Endodermal cell (in vitro differentiated cells): Measurements from ENCODE around the gene FBXO17. TPM values are rescaled to one million over a fixed set of nuclear protein-coding genes. Genes with fewer than 3 reads are reported as not detected.

Source experiments
- DNase-seq: peaks from one replicate; pipeline ENCODE4 v3.0.0-alpha.2; 2017
- H3K27ac ChIP-seq: 2 replicates; pipeline ENCODE4 v1.5.1; 2013; ENCODE audit warnings: mild to moderate bottlenecking, low read depth, low read length, moderate library complexity
- H3K27me3 ChIP-seq: 2 replicates; pipeline ENCODE4 v1.6.1; 2013; ENCODE audit warnings: mild to moderate bottlenecking, low read length, moderate library complexity; ENCODE audit not compliant: insufficient read depth, control insufficient read depth, poor library complexity, severe bottlenecking
- H3K36me3 ChIP-seq: 2 replicates; pipeline ENCODE4 v1.7.0; 2013; ENCODE audit warnings: mild to moderate bottlenecking, low read length, moderate library complexity; ENCODE audit not compliant: control insufficient read depth, insufficient read depth
- H3K4me1 ChIP-seq: one replicate; pipeline ENCODE4 v1.7.0; 2013; ENCODE audit warnings: low read length; ENCODE audit not compliant: control insufficient read depth, insufficient read depth
- H3K4me3 ChIP-seq: 2 replicates; pipeline ENCODE4 v1.5.1; 2013; ENCODE audit warnings: mild to moderate bottlenecking, low read length, moderate library complexity
- H3K9ac ChIP-seq: 2 replicates; pipeline ENCODE4 v1.6.1; 2013; ENCODE audit warnings: mild to moderate bottlenecking, low read length, moderate library complexity; ENCODE audit not compliant: poor library complexity, severe bottlenecking; ENCODE audit errors: extremely low read depth
- H3K9me3 ChIP-seq: 2 replicates; pipeline ENCODE4 v1.6.1; 2013; ENCODE audit warnings: mild to moderate bottlenecking, low read length, moderate library complexity; ENCODE audit not compliant: control insufficient read depth
- H3K27ac Mint-ChIP-seq: 2 replicates; pipeline ENCODE4 v1.8.0; 2020; ENCODE audit warnings: mixed read lengths
- H3K27me3 Mint-ChIP-seq: 2 replicates; pipeline ENCODE4 v1.8.0; 2021; ENCODE audit warnings: mild to moderate bottlenecking, mixed read lengths; ENCODE audit not compliant: insufficient read depth
- H3K36me3 Mint-ChIP-seq: 2 replicates; pipeline ENCODE4 v1.8.0; 2020; ENCODE audit warnings: low read depth, mixed read lengths
- H3K4me1 Mint-ChIP-seq: 2 replicates; pipeline ENCODE4 v1.8.0; 2020; ENCODE audit warnings: mixed read lengths
- H3K4me3 Mint-ChIP-seq: 2 replicates; pipeline ENCODE4 v1.8.0; 2020; ENCODE audit warnings: mild to moderate bottlenecking, moderate library complexity, mixed read lengths
- H3K9me3 Mint-ChIP-seq: 2 replicates; pipeline ENCODE4 v1.8.0; 2020; ENCODE audit warnings: mild to moderate bottlenecking, mixed read lengths
- CTCF ChIP-seq: fragments of 200-600 bp; sonication (generic); conservative IDR thresholded peaks from 2 replicates; pipeline ENCODE4 v1.5.0; 2021; ENCODE audit warnings: antibody characterized with exemption, mild to moderate bottlenecking
- WGBS, 2 experiments: methylation state at CpG; one replicate each; pipeline versions ENCODE4 v1.1.5 to v1.1.7; 2013; ENCODE audit warnings: missing lambda C conversion rate in 2 of 2, mixed read lengths in 1 of 2; ENCODE audit not compliant: insufficient coverage in 1 of 2, insufficient read length in 1 of 2; 5-methylcytosine and 5-hydroxymethylcytosine counted together
- total RNA-seq, 2 donors: library from RNA; stranded (reverse); fragmentation: NEBNext Ultra II Directional in 1 of 2; extraction: Animal tissue kit (Norgen Biotek cat#: 25700) in 1 of 2; gene quantifications; 2 replicates in 1 of 2; 3 replicates in 1 of 2; pipeline ENCODE4 v1.2.1, GENCODE V29; 2021

Gene FBXO17
- total RNA-seq, 2 donors from 2014 or later = 21.2 to 40.3 TPM

- no peaks in the 10 kb centered on the region for H3K4me1 ChIP-seq
- H3K27me3 ChIP-seq = no peaks in the 10 kb centered on the region
- peaks cover 34% of the 10 kb centered on the region for H3K36me3 Mint-ChIP-seq
- WGBS, 2 experiments = 96% methylated on average over 2 of the region's 2 CpGs; no CpG with 5 or more reads in 1 of the 2 experiments
- H3K27ac Mint-ChIP-seq = no peak overlapping the region
- TF ChIP-seq CTCF = no peak
- no peak for DNase-seq
- no peaks in the 10 kb centered on the region for H3K9me3 Mint-ChIP-seq
- no peak overlapping the region for H3K9ac ChIP-seq
- H3K4me3 ChIP-seq = no peak overlapping the region
- H3K36me3 ChIP-seq = peaks cover 22% of the 10 kb centered on the region
- no peaks in the 10 kb centered on the region for H3K9me3 ChIP-seq
- H3K27me3 Mint-ChIP-seq = no peaks in the 10 kb centered on the region
- no peak overlapping the region for H3K4me3 Mint-ChIP-seq
- H3K27ac ChIP-seq = no peak overlapping the region
- H3K4me1 Mint-ChIP-seq = peaks cover 2% of the 10 kb centered on the region
These were observed 10.8 kb downstream of the FBXO17 start for GRCh38 chr19:38964738-38965137.

- H3K4me3 Mint-ChIP-seq = no peak overlapping the region
- H3K36me3 ChIP-seq = peaks cover 10% of the 10 kb centered on the region
- peaks cover 16% of the 10 kb centered on the region for H3K9me3 Mint-ChIP-seq
- no peak for DNase-seq
- no peak for TF ChIP-seq CTCF
- WGBS, 2 experiments = 90 to 94% methylated on average over 2 to 5 of the region's 5 CpGs
- H3K9me3 ChIP-seq = peaks cover 17% of the 10 kb centered on the region
- peaks cover 31% of the 10 kb centered on the region for H3K36me3 Mint-ChIP-seq
- H3K27me3 Mint-ChIP-seq = no peaks in the 10 kb centered on the region
- H3K9ac ChIP-seq = no peak overlapping the region
- H3K4me1 ChIP-seq = no peaks in the 10 kb centered on the region
- H3K27me3 ChIP-seq = no peaks in the 10 kb centered on the region
- no peak overlapping the region for H3K4me3 ChIP-seq
- H3K27ac Mint-ChIP-seq = no peak overlapping the region
- H3K27ac ChIP-seq = no peak overlapping the region
- H3K4me1 Mint-ChIP-seq = peaks cover 2% of the 10 kb centered on the region
These were observed 15.9 kb downstream of the FBXO17 start for GRCh38 chr19:38959618-38960017.

- peaks cover 9% of the 10 kb centered on the region for H3K4me1 Mint-ChIP-seq
- H3K27ac Mint-ChIP-seq = no peak overlapping the region
- WGBS, 2 experiments = 83 to 100% methylated on average over 1 to 2 of the region's 2 CpGs
- H3K36me3 Mint-ChIP-seq = peaks cover 23% of the 10 kb centered on the region
- Histone ChIP-seq H3K4me3 (no peak overlapping the region), H3K27me3 (no peaks in the 10 kb centered on the region), H3K27ac (no peak overlapping the region), H3K4me1 (no peaks in the 10 kb centered on the region), H3K9ac (no peak overlapping the region), H3K9me3 (peaks cover 17% of the 10 kb centered on the region), H3K36me3 (peaks cover 4% of the 10 kb centered on the region)
- no peaks in the 10 kb centered on the region for H3K27me3 Mint-ChIP-seq
- no peak overlapping the region for H3K4me3 Mint-ChIP-seq
- TF ChIP-seq CTCF = no peak
- peaks cover 16% of the 10 kb centered on the region for H3K9me3 Mint-ChIP-seq
- DNase-seq = no peak
These were observed 17.2 kb downstream of the FBXO17 start for GRCh38 chr19:38958301-38958700.
